Measurements from ENCODE around the gene TTC21B. TPM values are rescaled to one million over a fixed set of nuclear protein-coding genes. Genes with fewer than 3 reads are reported as not detected.

Gene TTC21B
- total and polyA plus RNA-seq, 2 of the 8 experiments (the other 6 are each of a cell fraction or from before 2014, with no cell fraction given): 6.9 to 20.8 TPM

DNA sequence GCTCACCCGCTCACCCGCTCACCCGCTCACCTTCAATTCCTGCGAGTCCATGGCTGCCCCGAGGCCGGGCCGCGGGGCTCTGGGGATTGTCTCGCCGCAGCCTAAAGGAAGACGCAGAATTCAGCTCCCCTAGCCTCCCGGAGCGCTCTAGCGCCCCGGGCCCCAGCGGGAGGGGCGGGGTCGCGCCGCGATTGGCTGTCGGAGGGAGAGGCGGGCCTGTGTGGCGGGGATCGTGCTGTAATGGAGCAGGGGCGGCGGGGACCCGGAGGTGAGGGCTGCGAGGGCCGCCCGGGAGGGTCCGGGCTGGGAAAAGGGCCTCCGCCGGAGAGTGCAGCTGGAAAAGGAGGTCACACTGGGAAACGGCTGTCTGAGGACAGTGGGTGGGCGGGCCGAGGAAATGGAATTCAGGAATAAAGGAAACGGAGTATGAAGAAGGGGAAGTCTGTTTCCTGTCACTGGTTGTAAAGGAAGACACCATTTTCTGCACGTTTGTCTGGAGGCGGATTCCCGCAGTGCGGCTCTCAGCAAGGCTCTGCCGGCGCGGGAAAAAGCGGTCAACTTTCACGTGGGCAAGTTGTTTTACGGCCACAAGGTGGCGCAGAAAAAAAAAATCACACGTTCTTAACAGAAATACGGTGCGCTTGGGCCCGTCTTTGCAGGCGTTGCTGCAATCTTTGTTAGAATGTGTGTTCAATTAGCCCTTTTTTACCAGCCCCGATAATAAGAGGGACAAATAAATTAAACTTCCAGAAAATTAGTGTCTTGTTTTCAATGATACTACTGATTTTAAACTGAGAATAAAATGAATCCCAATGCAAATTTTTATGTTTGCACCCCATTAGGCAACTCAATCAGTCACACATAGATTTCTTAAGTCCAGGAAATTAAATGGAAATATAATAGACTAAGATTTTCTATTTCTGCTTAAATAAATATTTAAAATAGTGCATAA lies at the start of gene TTC21B (continued):
- TF ChIP-seq TAF1 (IDR thresholded peaks at IDR 0.05; ENCODE audit: low read depth, low read length) (peak; percentile 85), POLR2AphosphoS5 (IDR thresholded peaks at IDR 0.05; ENCODE audit: low read depth, low read length) (peak; percentile 58; the same call in 1 of the 2 replicates), CHD7 (IDR thresholded peaks at IDR 0.05; ENCODE audit: insufficient replicate concordance, low read length) (peak; percentile 47), YY1 (IDR thresholded peaks at IDR 0.05; ENCODE audit: low read depth, low read length) (peak; percentile 85), SP1 (IDR thresholded peaks at IDR 0.05; ENCODE audit: low read depth, low read length) (no peak), EP300 (IDR thresholded peaks at IDR 0.05; ENCODE audit: borderline replicate concordance in 1 of 2, low read depth in 2 of 2, low read length in 2 of 2) (peak in 1 of 2 experiments; percentile 10; a peak in 1 of 3 replicates), HDAC6 (IDR thresholded peaks at IDR 0.05; ENCODE audit: low read depth, low read length) (no peak)
- TF ChIP-seq, protein P1, sequence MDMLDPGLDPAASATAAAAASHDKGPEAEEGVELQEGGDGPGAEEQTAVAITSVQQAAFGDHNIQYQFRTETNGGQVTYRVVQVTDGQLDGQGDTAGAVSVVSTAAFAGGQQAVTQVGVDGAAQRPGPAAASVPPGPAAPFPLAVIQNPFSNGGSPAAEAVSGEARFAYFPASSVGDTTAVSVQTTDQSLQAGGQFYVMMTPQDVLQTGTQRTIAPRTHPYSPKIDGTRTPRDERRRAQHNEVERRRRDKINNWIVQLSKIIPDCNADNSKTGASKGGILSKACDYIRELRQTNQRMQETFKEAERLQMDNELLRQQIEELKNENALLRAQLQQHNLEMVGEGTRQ (IDR thresholded peaks at IDR 0.05; ENCODE audit: low read length): no peak
